Lower leg skin (tissue), 4 donors: Measurements from ENCODE around the gene AIG1. TPM values are rescaled to one million over a fixed set of nuclear protein-coding genes. Genes with fewer than 3 reads are reported as not detected.

ENCODE experiments used
- DNase-seq, 2 donors: peaks; one replicate each; pipeline ENCODE4 v3.0.0-alpha.2; 2019; ENCODE audit warnings: low spot score in 2 of 2
- H3K4me3 ChIP-seq: fragments of 200-600 bp; sonication (generic); 2 replicates; pipeline ENCODE4 v1.5.1; 2017; ENCODE audit warnings: mild to moderate bottlenecking, low read depth; ENCODE audit not compliant: poor library complexity, severe bottlenecking
- POLR2A ChIP-seq, 2 donors: fragments of 450-650 bp; IDR thresholded peaks; one replicate each; pipeline ENCODE4 v1.6.1; 2016 to 2017; ENCODE audit warnings: antibody characterized with exemption in 2 of 2, mild to moderate bottlenecking in 1 of 2, moderate library complexity in 1 of 2
- WGBS, 2 donors: methylation state at CpG; one replicate each; pipeline ENCODE4 v1.1.5; 2018; 5-methylcytosine and 5-hydroxymethylcytosine counted together
- intact Hi-C: fragments of 100-400 bp; cut with DNase I; formaldehyde crosslinking; loops from one replicate; pipeline ENCODE4 v1.15.0; 2023; ENCODE audit warnings: low total_unique reads
- total RNA-seq, 4 donors: library from RNA; depleted of rRNA; stranded (reverse); fragments of >200 nt; gene quantifications; one replicate each; pipeline ENCODE4 v1.1.0, GENCODE V29; 2016
- TF ChIP-seq, protein P1 (sequence below), 3 donors: fragments of 450-650 bp; IDR thresholded peaks; one replicate each; pipeline ENCODE4 v1.5.1; 2016; ENCODE audit warnings: antibody characterized with exemption in 3 of 3, mild to moderate bottlenecking in 3 of 3, moderate library complexity in 2 of 3

AIG1 gene
- total RNA-seq, 4 donors from 2014 or later = 12.2 to 21.4 (median 16.0) TPM

DNA sequence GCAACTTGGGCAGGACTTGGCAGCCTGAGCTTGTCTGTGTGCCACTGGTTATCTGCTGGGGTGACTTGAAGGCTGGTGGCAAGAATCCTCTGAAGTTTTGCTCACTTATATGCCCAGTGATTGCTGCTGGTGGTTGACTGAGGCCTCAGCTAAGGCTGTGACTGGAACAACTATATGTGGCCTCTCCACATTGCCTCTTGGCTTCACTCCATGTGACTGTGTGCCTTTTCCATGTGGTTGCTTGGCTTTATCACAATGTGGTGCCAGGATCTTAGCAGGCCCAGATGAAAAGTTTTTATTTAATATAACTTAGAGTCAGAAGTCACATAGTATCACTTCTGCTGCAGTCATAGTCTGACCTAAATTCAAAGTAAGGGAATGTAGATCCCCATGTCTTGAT lies 285.3 kb downstream of the AIG1 start:
- intact Hi-C loops = no loop called here
- no peak for TF ChIP-seq POLR2A (IDR thresholded peaks at IDR 0.05)
- TF ChIP-seq, protein P1, sequence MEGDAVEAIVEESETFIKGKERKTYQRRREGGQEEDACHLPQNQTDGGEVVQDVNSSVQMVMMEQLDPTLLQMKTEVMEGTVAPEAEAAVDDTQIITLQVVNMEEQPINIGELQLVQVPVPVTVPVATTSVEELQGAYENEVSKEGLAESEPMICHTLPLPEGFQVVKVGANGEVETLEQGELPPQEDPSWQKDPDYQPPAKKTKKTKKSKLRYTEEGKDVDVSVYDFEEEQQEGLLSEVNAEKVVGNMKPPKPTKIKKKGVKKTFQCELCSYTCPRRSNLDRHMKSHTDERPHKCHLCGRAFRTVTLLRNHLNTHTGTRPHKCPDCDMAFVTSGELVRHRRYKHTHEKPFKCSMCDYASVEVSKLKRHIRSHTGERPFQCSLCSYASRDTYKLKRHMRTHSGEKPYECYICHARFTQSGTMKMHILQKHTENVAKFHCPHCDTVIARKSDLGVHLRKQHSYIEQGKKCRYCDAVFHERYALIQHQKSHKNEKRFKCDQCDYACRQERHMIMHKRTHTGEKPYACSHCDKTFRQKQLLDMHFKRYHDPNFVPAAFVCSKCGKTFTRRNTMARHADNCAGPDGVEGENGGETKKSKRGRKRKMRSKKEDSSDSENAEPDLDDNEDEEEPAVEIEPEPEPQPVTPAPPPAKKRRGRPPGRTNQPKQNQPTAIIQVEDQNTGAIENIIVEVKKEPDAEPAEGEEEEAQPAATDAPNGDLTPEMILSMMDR (IDR thresholded peaks at IDR 0.05) = no peak
- no peak overlapping the region for H3K4me3 ChIP-seq
- no peak for DNase-seq

DNA sequence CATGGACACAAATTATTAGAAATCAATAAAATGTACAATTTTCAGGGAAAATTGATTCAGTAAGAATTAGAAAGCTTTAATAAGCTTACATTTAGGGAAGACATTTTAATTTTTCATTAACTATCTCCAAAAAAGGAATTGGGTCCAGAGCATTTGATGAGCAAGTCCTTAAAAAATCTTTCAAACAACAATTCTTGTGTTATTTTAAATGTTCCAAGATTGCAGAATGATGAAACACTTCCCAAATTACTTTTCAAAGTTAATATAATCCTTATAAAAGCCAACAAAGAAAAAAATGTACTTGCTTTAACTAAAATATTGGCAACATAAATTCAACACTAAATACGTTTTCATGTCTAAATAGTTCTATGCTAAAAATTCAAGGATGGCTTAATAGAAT lies 287.8 kb downstream of the AIG1 start:
- no peak for DNase-seq
- intact Hi-C loops = no loop called here
- TF ChIP-seq, protein P1 (IDR thresholded peaks at IDR 0.05) = no peak
- no peak for TF ChIP-seq POLR2A (IDR thresholded peaks at IDR 0.05)
- no peak overlapping the region for H3K4me3 ChIP-seq
- WGBS, 2 donors = 15 to 49% methylated on average over 1 of the region's 1 CpG

DNA sequence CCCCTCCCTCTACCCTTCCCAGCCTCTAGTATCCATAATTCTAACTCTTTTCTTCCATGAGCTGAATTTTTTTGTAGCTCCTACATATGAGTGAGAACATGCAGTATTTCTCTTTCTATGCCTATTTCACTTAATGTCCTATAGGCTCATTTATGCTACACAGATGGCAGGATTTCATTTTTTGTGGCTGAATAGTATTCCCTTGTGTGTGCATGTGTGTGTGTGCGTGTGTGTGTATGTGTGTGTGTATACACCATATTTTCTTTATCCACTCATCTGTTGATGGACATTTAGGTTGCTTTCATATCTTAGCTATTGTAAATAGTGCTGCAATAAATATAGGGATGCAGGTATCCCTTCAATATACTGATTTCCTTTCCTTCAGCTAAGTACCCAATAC lies 288.8 kb downstream of the AIG1 start:
- TF ChIP-seq, protein P1 (IDR thresholded peaks at IDR 0.05) = no peak
- TF ChIP-seq POLR2A (IDR thresholded peaks at IDR 0.05) = no peak

DNA sequence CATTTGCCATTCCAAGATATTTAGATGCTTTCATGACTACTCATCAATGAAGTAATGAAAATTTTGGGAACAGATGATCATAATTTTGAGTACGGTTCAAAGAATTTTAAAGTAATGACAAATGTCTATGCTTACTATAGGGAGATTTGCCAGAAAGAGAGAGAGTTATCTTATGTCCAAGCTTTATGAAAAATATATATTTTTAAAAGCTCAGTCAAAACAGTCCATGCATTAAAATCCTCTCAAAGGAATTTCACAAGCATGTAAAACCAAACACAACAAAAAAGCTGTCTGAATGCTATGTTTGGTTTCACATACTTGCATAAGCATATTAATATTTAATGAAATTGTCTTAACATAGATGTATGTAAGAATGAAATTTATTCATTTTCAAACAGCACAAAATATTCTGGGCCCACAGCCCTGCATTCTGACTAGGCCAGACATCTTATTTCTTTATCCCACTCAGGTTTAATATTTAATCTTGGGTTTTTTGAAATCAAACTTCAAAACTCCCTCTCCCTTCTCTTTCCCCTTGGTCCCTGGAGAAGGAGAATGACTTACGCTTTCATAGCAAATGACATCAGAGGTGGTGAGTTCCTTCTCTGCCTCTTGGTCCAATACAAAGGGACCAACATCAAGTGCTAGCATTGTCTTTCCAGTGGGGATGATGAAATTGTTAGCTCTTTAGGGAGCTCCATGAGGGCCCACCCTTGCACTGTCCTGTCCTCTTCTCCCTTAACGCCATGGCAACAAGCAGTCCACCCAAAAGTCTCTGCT lies 295.6 kb downstream of the AIG1 start:
- no peak for TF ChIP-seq POLR2A (IDR thresholded peaks at IDR 0.05)
- TF ChIP-seq, protein P1 (IDR thresholded peaks at IDR 0.05) = no peak
- DNase-seq = no peak
- WGBS, 2 donors = 63 to 76% methylated on average over 3 of the region's 3 CpGs
- intact Hi-C loops = no loop called here
- no peak overlapping the region for H3K4me3 ChIP-seq

More for the DNA sequence above, 288.8 kb downstream of the AIG1 start:
- 88 to 94% methylated on average over 1 of the region's 1 CpG for WGBS, 2 donors
- intact Hi-C loops = no loop called here
- DNase-seq = no peak
- H3K4me3 ChIP-seq = no peak overlapping the region

DNA sequence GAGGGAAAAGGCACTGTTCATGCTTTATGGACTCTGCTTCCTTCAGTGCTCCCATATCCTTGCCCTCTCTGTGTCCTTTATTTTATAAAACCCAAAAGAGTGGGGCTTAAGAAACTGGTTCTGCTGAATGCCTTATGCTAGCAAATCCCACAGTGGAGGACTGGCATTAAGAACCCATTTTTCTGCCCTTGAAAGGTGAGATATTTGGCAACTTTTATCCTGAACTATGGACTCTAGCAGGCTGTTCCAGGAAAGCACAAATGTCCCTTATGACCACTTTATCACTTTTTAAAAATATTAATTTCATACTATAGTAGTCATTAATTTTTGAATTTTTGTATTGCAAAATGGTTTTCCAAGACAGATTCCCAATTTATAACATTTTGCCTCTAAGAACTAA lies 296.5 kb downstream of the AIG1 start:
- no peak overlapping the region for H3K4me3 ChIP-seq
- intact Hi-C loops = no loop called here
- no peak for DNase-seq
- TF ChIP-seq, protein P1 (IDR thresholded peaks at IDR 0.05) = no peak
- TF ChIP-seq POLR2A (IDR thresholded peaks at IDR 0.05) = no peak
